ENCODE results near the gene MOV10L1. TPM values are rescaled to one million over a fixed set of nuclear protein-coding genes. Genes with fewer than 3 reads are reported as not detected.

The MOV10L1 gene
- total RNA-seq, 1 donor from 2014 or later: not detected

- ChIA-PET CTCF (no interaction called here), POLR2A (no interaction called here)
- Mint-ChIP-seq H3K9me3 (no peaks in the 10 kb centered on the region), H3K4me3 (no peak overlapping the region), H3K4me1 (peaks cover 4% of the 10 kb centered on the region), H3K27me3 (peaks cover 22% of the 10 kb centered on the region), H3K36me3 (ENCODE audit: low read depth) (peaks cover under 1% of the 10 kb centered on the region), H3K27ac (no peak overlapping the region)
- TF ChIP-seq CTCF (IDR thresholded peaks at IDR 0.05): no peak
- no peak for ATAC-seq (ENCODE audit: low read depth)
- intact Hi-C loops (cut with micrococcal nuclease): no loop called here
- DNase-seq: no peak
Measured at GRCh38 chr22:50081426-50082196, 8.2 kb upstream of the MOV10L1 start.

GRCh38 chr22:50082197-50082715, 7.5 kb upstream of the MOV10L1 start:
- H3K36me3 Mint-ChIP-seq (ENCODE audit: low read depth): peaks cover 4% of the 10 kb centered on the region
- no peak overlapping the region for H3K4me3 Mint-ChIP-seq
- intact Hi-C loops (cut with micrococcal nuclease): no loop called here
- peaks cover 27% of the 10 kb centered on the region for H3K27me3 Mint-ChIP-seq
- peaks cover 5% of the 10 kb centered on the region for H3K4me1 Mint-ChIP-seq
- ChIA-PET CTCF (no interaction called here), POLR2A (no interaction called here)
- no peak overlapping the region for H3K27ac Mint-ChIP-seq
- H3K9me3 Mint-ChIP-seq: peaks cover 3% of the 10 kb centered on the region
- no peak for ATAC-seq (ENCODE audit: low read depth)
- TF ChIP-seq CTCF (IDR thresholded peaks at IDR 0.05): no peak
- DNase-seq: no peak

DNA sequence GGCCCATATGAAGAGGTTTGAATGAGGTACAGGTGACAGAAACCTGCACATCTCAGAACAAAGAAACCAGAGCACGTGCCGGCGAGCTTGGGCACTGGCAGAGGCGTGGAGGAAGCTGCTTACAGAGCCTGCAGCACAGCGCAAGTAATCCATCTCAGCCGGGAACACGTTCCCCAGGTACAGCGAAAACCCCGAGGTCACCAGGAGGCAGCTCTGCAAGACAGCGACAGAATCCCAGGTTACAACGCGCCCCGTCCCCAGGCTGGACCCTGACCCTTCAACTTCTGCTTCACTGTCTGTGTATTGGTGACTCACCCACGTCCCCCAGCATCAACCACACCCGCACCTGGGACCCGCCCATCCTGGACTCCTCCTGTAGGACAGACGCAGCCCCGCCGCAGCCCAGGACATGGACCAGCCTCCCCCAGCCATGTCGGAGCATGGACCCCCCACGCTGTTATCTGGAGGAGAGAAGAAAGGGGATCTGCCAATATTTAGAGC, 6.8 kb upstream of the MOV10L1 start:
- CTCF ChIA-PET: no interaction called here

DNA sequence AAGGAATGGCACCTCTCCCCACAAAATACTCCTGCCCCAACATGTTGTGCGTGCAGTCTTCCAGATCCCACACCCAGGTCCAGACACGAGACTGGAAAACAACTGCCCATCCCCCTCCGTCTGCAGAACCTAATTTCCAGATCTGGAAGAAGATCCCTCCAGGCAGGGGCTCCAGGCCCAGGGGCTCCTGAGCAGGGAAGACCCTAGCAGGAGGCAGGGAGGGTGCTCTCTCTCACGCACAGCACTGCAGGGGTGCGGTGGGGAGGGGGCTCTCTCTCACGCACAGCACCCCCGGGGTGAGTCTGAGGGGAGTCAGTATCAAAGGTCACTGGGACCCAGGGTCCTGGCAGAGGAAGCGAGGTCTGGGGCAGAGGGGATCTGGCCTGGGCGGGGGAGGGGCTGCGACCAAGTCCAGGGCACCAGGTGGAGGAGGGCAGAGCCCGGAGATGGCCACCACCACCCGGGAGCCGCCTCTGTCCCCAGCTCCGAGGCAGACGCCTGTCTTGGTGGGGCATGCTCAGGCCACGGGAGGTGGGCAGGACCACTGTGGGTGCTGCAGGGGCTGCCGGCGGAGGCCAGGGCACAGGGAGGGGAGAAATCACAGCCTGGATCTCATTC, 6.2 kb upstream of the MOV10L1 start:
- DNase-seq (no peak), ATAC-seq (ENCODE audit: low read depth) (no peak)
- intact Hi-C loops (cut with micrococcal nuclease): no loop called here
- Mint-ChIP-seq H3K4me1 (peaks cover 5% of the 10 kb centered on the region), H3K27me3 (peaks cover 31% of the 10 kb centered on the region), H3K27ac (no peak overlapping the region), H3K9me3 (peaks cover 7% of the 10 kb centered on the region), H3K36me3 (ENCODE audit: low read depth) (peaks cover 4% of the 10 kb centered on the region), H3K4me3 (no peak overlapping the region)
- CTCF ChIA-PET: no interaction called here
- TF ChIP-seq CTCF (IDR thresholded peaks at IDR 0.05): no peak
- POLR2A ChIA-PET: interaction anchor here (0.6 kb wide), 1 partner anchor 159 kb away, joined by 4 read pairs; no protein-coding TSS in a partner anchor

More for the DNA sequence above, 6.8 kb upstream of the MOV10L1 start:
- intact Hi-C loops (cut with micrococcal nuclease): no loop called here
- Mint-ChIP-seq H3K4me3 (no peak overlapping the region), H3K27ac (no peak overlapping the region), H3K9me3 (peaks cover 7% of the 10 kb centered on the region), H3K4me1 (peaks cover 5% of the 10 kb centered on the region), H3K36me3 (ENCODE audit: low read depth) (peaks cover 4% of the 10 kb centered on the region), H3K27me3 (peaks cover 31% of the 10 kb centered on the region)
- POLR2A ChIA-PET: no interaction called here
- no peak for TF ChIP-seq CTCF (IDR thresholded peaks at IDR 0.05)
- ATAC-seq (ENCODE audit: low read depth): no peak
- no peak for DNase-seq

GRCh38 chr22:50084080-50084477, 5.7 kb upstream of the MOV10L1 start:
- H3K4me3 Mint-ChIP-seq: no peak overlapping the region
- POLR2A ChIA-PET: interaction anchor here (0.6 kb wide), 1 partner anchor 159 kb away, joined by 4 read pairs; no protein-coding TSS in a partner anchor
- DNase-seq (no peak), ATAC-seq (ENCODE audit: low read depth) (no peak)
- H3K36me3 Mint-ChIP-seq (ENCODE audit: low read depth): peaks cover 4% of the 10 kb centered on the region
- intact Hi-C loops (cut with micrococcal nuclease): no loop called here
- TF ChIP-seq CTCF (IDR thresholded peaks at IDR 0.05): no peak
- H3K9me3 Mint-ChIP-seq: peaks cover 7% of the 10 kb centered on the region
- H3K27me3 Mint-ChIP-seq: peaks cover 31% of the 10 kb centered on the region
- CTCF ChIA-PET: no interaction called here
- H3K4me1 Mint-ChIP-seq: peaks cover 5% of the 10 kb centered on the region
- H3K27ac Mint-ChIP-seq: no peak overlapping the region
